Measurements from ENCODE around the gene ADAT1. TPM values are rescaled to one million over a fixed set of nuclear protein-coding genes. Genes with fewer than 3 reads are reported as not detected.
"Not testable (repeated sequence)": the region's sequence is repeated elsewhere in the genome, so short reads cannot be mapped to it uniquely, and the experiment has no call there.

ADAT1 gene
- total RNA-seq, 1 experiment from 2014 or later: 79.7 TPM

GRCh38 chr16:75620326-75621169, 2.5 kb downstream of the ADAT1 start:
- DNase-seq (ENCODE audit: low spot score): no peak

GRCh38 chr16:75618780-75619179, 4.3 kb downstream of the ADAT1 start:
- no peak for DNase-seq (ENCODE audit: low spot score)

GRCh38 chr16:75617121-75617520, 6.0 kb downstream of the ADAT1 start:
- DNase-seq (ENCODE audit: low spot score): no peak

- no peak for DNase-seq (ENCODE audit: low spot score)
Measured at GRCh38 chr16:75616521-75617010, 6.5 kb downstream of the ADAT1 start.

GRCh38 chr16:75615619-75616018, 7.5 kb downstream of the ADAT1 start:
- DNase-seq (ENCODE audit: low spot score): no peak

- no peak for DNase-seq (ENCODE audit: low spot score)
Measured at GRCh38 chr16:75614066-75614897, 8.8 kb downstream of the ADAT1 start.

- no peak for DNase-seq (ENCODE audit: low spot score)
Measured at GRCh38 chr16:75606507-75606906, 16.6 kb downstream of the ADAT1 start.

GRCh38 chr16:75603241-75603640, 19.8 kb downstream of the ADAT1 start:
- no peak for DNase-seq (ENCODE audit: low spot score)

- DNase-seq (ENCODE audit: low spot score): no peak
Measured at GRCh38 chr16:75599452-75600277, 23.4 kb downstream of the ADAT1 start.

GRCh38 chr16:75593825-75594820, 29.0 kb downstream of the ADAT1 start:
- peak; percentile 91 for DNase-seq (ENCODE audit: low spot score)

- DNase-seq (ENCODE audit: low spot score): no peak
Measured at GRCh38 chr16:75593308-75593707, 29.8 kb downstream of the ADAT1 start.

- DNase-seq (ENCODE audit: low spot score): not testable (repeated sequence)
Measured at GRCh38 chr16:75591927-75592326, 31.2 kb downstream of the ADAT1 start.

- DNase-seq (ENCODE audit: low spot score): peak; percentile 13
Measured at GRCh38 chr16:75590920-75591843, 31.9 kb downstream of the ADAT1 start.

- DNase-seq (ENCODE audit: low spot score): no peak
Measured at GRCh38 chr16:75589306-75589705, 33.8 kb downstream of the ADAT1 start.

- DNase-seq (ENCODE audit: low spot score): no peak
Measured at GRCh38 chr16:75588716-75589115, 34.4 kb downstream of the ADAT1 start.

GRCh38 chr16:75584108-75584507, 39.0 kb downstream of the ADAT1 start:
- no peak for DNase-seq (ENCODE audit: low spot score)

GRCh38 chr16:75579281-75579834, 43.7 kb downstream of the ADAT1 start:
- DNase-seq (ENCODE audit: low spot score): no peak

GRCh38 chr16:75578725-75579124, 44.4 kb downstream of the ADAT1 start:
- no peak for DNase-seq (ENCODE audit: low spot score)

- no peak for DNase-seq (ENCODE audit: low spot score)
Measured at GRCh38 chr16:75578212-75578611, 44.9 kb downstream of the ADAT1 start.
